ENCODE results near the gene ARR3.
"Not testable (repeated sequence)": the region's sequence is repeated elsewhere in the genome, so short reads cannot be mapped to it uniquely, and the experiment has no call there.

The ARR3 gene

GRCh38 chrX:70268034-70268433 is at the start of gene ARR3:
ARR3 (plus strand) TSS chrX:70268334; CDS start chrX:70269386, 1,052 bp downstream.
- H3K4me3 ChIP-seq (ENCODE audit: low read depth, low read length) = no peak within 1 kb of the TSS

- H3K4me3 ChIP-seq (ENCODE audit: low read depth, low read length) = no peak overlapping the region
Observed at GRCh38 chrX:70219938-70220764, 48.0 kb upstream of the ARR3 start.

- H3K4me3 ChIP-seq (ENCODE audit: low read depth, low read length) = no peak overlapping the region
Observed at GRCh38 chrX:70226048-70226447, 42.1 kb upstream of the ARR3 start.

- H3K4me3 ChIP-seq (ENCODE audit: low read depth, low read length) = no peak overlapping the region
Observed at GRCh38 chrX:70226687-70227086, 41.4 kb upstream of the ARR3 start.

- H3K4me3 ChIP-seq (ENCODE audit: low read depth, low read length) = no peak overlapping the region
Observed at GRCh38 chrX:70231666-70232065, 36.5 kb upstream of the ARR3 start.

GRCh38 chrX:70234355-70234754 is 33.8 kb upstream of the ARR3 start, which contains the start of gene AWAT1:
AWAT1 (plus strand) TSS chrX:70234655; CDS start chrX:70234696, 41 bp downstream.
- no peak within 1 kb of the TSS for H3K4me3 ChIP-seq (ENCODE audit: low read depth, low read length)

- no peak overlapping the region for H3K4me3 ChIP-seq (ENCODE audit: low read depth, low read length)
Observed at GRCh38 chrX:70240751-70241150, 27.4 kb upstream of the ARR3 start.

- no peak overlapping the region for H3K4me3 ChIP-seq (ENCODE audit: low read depth, low read length)
Observed at GRCh38 chrX:70241501-70241900, 26.6 kb upstream of the ARR3 start.

GRCh38 chrX:70243601-70244000 is 24.5 kb upstream of the ARR3 start:
- H3K4me3 ChIP-seq (ENCODE audit: low read depth, low read length) = not testable (repeated sequence)

- H3K4me3 ChIP-seq (ENCODE audit: low read depth, low read length) = no peak overlapping the region
Observed at GRCh38 chrX:70244881-70245280, 23.3 kb upstream of the ARR3 start.

- no peak overlapping the region for H3K4me3 ChIP-seq (ENCODE audit: low read depth, low read length)
Observed at GRCh38 chrX:70247252-70247651, 20.9 kb upstream of the ARR3 start.

GRCh38 chrX:70252491-70252890 is 15.6 kb upstream of the ARR3 start:
- H3K4me3 ChIP-seq (ENCODE audit: low read depth, low read length) = no peak overlapping the region

GRCh38 chrX:70253377-70254062 is 14.6 kb upstream of the ARR3 start:
- H3K4me3 ChIP-seq (ENCODE audit: low read depth, low read length) = no peak overlapping the region

GRCh38 chrX:70254063-70254400 is 14.1 kb upstream of the ARR3 start:
- H3K4me3 ChIP-seq (ENCODE audit: low read depth, low read length) = no peak overlapping the region

- no peak overlapping the region for H3K4me3 ChIP-seq (ENCODE audit: low read depth, low read length)
Observed at GRCh38 chrX:70254909-70255308, 13.2 kb upstream of the ARR3 start.

- H3K4me3 ChIP-seq (ENCODE audit: low read depth, low read length) = no peak overlapping the region
Observed at GRCh38 chrX:70255452-70255851, 12.7 kb upstream of the ARR3 start.

- no peak overlapping the region for H3K4me3 ChIP-seq (ENCODE audit: low read depth, low read length)
Observed at GRCh38 chrX:70257423-70258288, 10.5 kb upstream of the ARR3 start.

GRCh38 chrX:70260104-70260503 is 8.0 kb upstream of the ARR3 start, which contains the start of gene P2RY4:
P2RY4 (minus strand) TSS chrX:70260204; CDS start chrX:70259624, 580 bp downstream.
- no peak within 1 kb of the TSS for H3K4me3 ChIP-seq (ENCODE audit: low read depth, low read length)

- no peak overlapping the region for H3K4me3 ChIP-seq (ENCODE audit: low read depth, low read length)
Observed at GRCh38 chrX:70262952-70263567, 5.1 kb upstream of the ARR3 start.

GRCh38 chrX:70264784-70265183 is 3.4 kb upstream of the ARR3 start:
- no peak overlapping the region for H3K4me3 ChIP-seq (ENCODE audit: low read depth, low read length)

GRCh38 chrX:70274029-70274428 is 5.9 kb downstream of the ARR3 start:
- not testable (repeated sequence) for H3K4me3 ChIP-seq (ENCODE audit: low read depth, low read length)

Measured in iPS-11a (cell line).